Measurements from ENCODE around the gene RUNX1.
"Not testable (repeated sequence)": the region's sequence is repeated elsewhere in the genome, so short reads cannot be mapped to it uniquely, and the experiment has no call there.

RUNX1 gene

GRCh38 chr21:34817821-34818661 lies 231.1 kb downstream of the RUNX1 start:
- DNase-seq: no peak

GRCh38 chr21:34815831-34816705 lies 233.0 kb downstream of the RUNX1 start:
- no peak for DNase-seq

- no peak for DNase-seq
Observed at GRCh38 chr21:34814529-34814951, 234.6 kb downstream of the RUNX1 start.

GRCh38 chr21:34813266-34813894 lies 235.7 kb downstream of the RUNX1 start:
- DNase-seq: no peak

GRCh38 chr21:34812504-34813265 lies 236.4 kb downstream of the RUNX1 start:
- no peak for DNase-seq

GRCh38 chr21:34811368-34811767 lies 237.7 kb downstream of the RUNX1 start:
- DNase-seq: no peak

GRCh38 chr21:34810786-34811185 lies 238.3 kb downstream of the RUNX1 start:
- DNase-seq: no peak

GRCh38 chr21:34809822-34810221 lies 239.3 kb downstream of the RUNX1 start:
- DNase-seq: no peak

GRCh38 chr21:34808569-34809204 lies 240.4 kb downstream of the RUNX1 start:
- no peak for DNase-seq

- no peak for DNase-seq
Observed at GRCh38 chr21:34807881-34808568, 241.1 kb downstream of the RUNX1 start.

- no peak for DNase-seq
Observed at GRCh38 chr21:34807146-34807880, 241.8 kb downstream of the RUNX1 start.

- DNase-seq: no peak
Observed at GRCh38 chr21:34806423-34806822, 242.7 kb downstream of the RUNX1 start.

- DNase-seq: no peak
Observed at GRCh38 chr21:34805157-34805556, 243.9 kb downstream of the RUNX1 start.

- not testable (repeated sequence) for DNase-seq
Observed at GRCh38 chr21:34804584-34804983, 244.5 kb downstream of the RUNX1 start.

- no peak for DNase-seq
Observed at GRCh38 chr21:34803782-34804370, 245.2 kb downstream of the RUNX1 start.

- no peak for DNase-seq
Observed at GRCh38 chr21:34802180-34802899, 246.8 kb downstream of the RUNX1 start.

- DNase-seq: no peak
Observed at GRCh38 chr21:34801519-34802132, 247.5 kb downstream of the RUNX1 start.

- no peak for DNase-seq
Observed at GRCh38 chr21:34800797-34801518, 248.1 kb downstream of the RUNX1 start.
